Mesenchymal stem cell (in vitro differentiated cells and primary cell): Measurements from ENCODE around the gene USP22.

Source experiments
- DNase-seq: peaks from one replicate; pipeline ENCODE4 v3.0.0-alpha.2; 2013
- H2AFZ ChIP-seq: one replicate; pipeline ENCODE4 v1.6.1; 2013; ENCODE audit warnings: low read depth, mild to moderate bottlenecking, control low read depth, inconsistent platforms, low read length, moderate library complexity
- H2AK5ac ChIP-seq: 2 replicates; pipeline ENCODE4 v1.6.1; 2013; ENCODE audit warnings: low read length, moderate library complexity, mild to moderate bottlenecking, inconsistent platforms; ENCODE audit not compliant: severe bottlenecking
- H2BK120ac ChIP-seq: one replicate; pipeline ENCODE4 v1.6.1; 2013; ENCODE audit warnings: low read depth, mild to moderate bottlenecking, inconsistent platforms, low read length, moderate library complexity
- H2BK12ac ChIP-seq, 2 experiments: one replicate each; pipeline ENCODE4 v1.6.1; 2013; ENCODE audit warnings: inconsistent platforms in 2 of 2, low read length in 2 of 2, mild to moderate bottlenecking in 2 of 2, moderate library complexity in 2 of 2, control low read depth in 1 of 2
- H2BK15ac ChIP-seq: one replicate; pipeline ENCODE4 v1.6.1; 2013; ENCODE audit warnings: mild to moderate bottlenecking, low read depth, inconsistent platforms; ENCODE audit not compliant: poor library complexity, severe bottlenecking
- H2BK5ac ChIP-seq: 2 replicates; pipeline ENCODE4 v1.6.1; 2013; ENCODE audit warnings: low read depth, mild to moderate bottlenecking, low read length, control low read depth, inconsistent platforms; ENCODE audit not compliant: poor library complexity, severe bottlenecking
- H3K14ac ChIP-seq, 2 experiments: one replicate each; pipeline ENCODE4 v1.6.1; 2013; ENCODE audit warnings: inconsistent platforms in 2 of 2, low read length in 2 of 2, control low read depth in 1 of 2, mild to moderate bottlenecking in 1 of 2, moderate library complexity in 1 of 2
- H3K18ac ChIP-seq, 2 experiments: one replicate each; pipeline ENCODE4 v1.6.1; 2013; ENCODE audit warnings: inconsistent platforms in 2 of 2, low read length in 2 of 2, control low read depth in 1 of 2, low read depth in 1 of 2, mild to moderate bottlenecking in 1 of 2
- H3K23ac ChIP-seq, 2 experiments: one replicate each; pipeline ENCODE4 v1.6.1; 2013; ENCODE audit warnings: inconsistent platforms in 2 of 2, low read length in 2 of 2, mild to moderate bottlenecking in 2 of 2, moderate library complexity in 2 of 2, control low read depth in 1 of 2
- H3K27ac ChIP-seq: 2 replicates; pipeline ENCODE4 v1.5.1; 2013; ENCODE audit warnings: mild to moderate bottlenecking, moderate library complexity, low read length, control low read depth, inconsistent platforms; ENCODE audit not compliant: poor library complexity, severe bottlenecking
- H3K27me3 ChIP-seq, 2 experiments: 2 replicates each; pipeline versions ENCODE4 v1.6.1 to v1.7.0; 2013; ENCODE audit warnings: low read length in 2 of 2, mild to moderate bottlenecking in 2 of 2, moderate library complexity in 2 of 2, control low read depth in 1 of 2, inconsistent platforms in 1 of 2; ENCODE audit not compliant: control insufficient read depth in 1 of 2, insufficient read depth in 1 of 2
- H3K36me3 ChIP-seq, 2 experiments: 2 replicates each; pipeline versions ENCODE4 v1.6.1 to v1.7.0; 2013; ENCODE audit warnings: low read length in 2 of 2, control low read depth in 1 of 2, inconsistent platforms in 1 of 2, low read depth in 1 of 2, mild to moderate bottlenecking in 1 of 2; ENCODE audit not compliant: insufficient read depth in 2 of 2, control insufficient read depth in 1 of 2
- H3K4ac ChIP-seq, 2 experiments: one replicate each; pipeline ENCODE4 v1.6.1; 2013; ENCODE audit warnings: inconsistent platforms in 2 of 2, low read length in 2 of 2, mild to moderate bottlenecking in 2 of 2, moderate library complexity in 2 of 2, control low read depth in 1 of 2, low read depth in 1 of 2
- H3K4me1 ChIP-seq: 2 replicates; pipeline ENCODE4 v1.6.1; 2013; ENCODE audit warnings: low read depth, low read length, control low read depth; ENCODE audit not compliant: control insufficient read depth, insufficient read depth
- H3K4me2 ChIP-seq: 2 replicates; pipeline ENCODE4 v1.6.1; 2013; ENCODE audit warnings: low read length, mild to moderate bottlenecking, inconsistent platforms; ENCODE audit not compliant: poor library complexity, severe bottlenecking
- H3K4me3 ChIP-seq, 2 experiments: 2 replicates each; pipeline versions ENCODE4 v1.5.1 to v1.7.0; 2013; ENCODE audit warnings: low read length in 2 of 2, mild to moderate bottlenecking in 2 of 2, control low read depth in 1 of 2, low read depth in 1 of 2; ENCODE audit not compliant: insufficient read depth in 1 of 2
- H3K79me1 ChIP-seq: replicated peaks from 2 replicates; pipeline ENCODE4 v1.6.1; 2013; ENCODE audit warnings: mild to moderate bottlenecking, control low read depth, low read length, inconsistent platforms; ENCODE audit not compliant: poor library complexity, severe bottlenecking
- H3K9ac ChIP-seq: 2 replicates; pipeline ENCODE4 v1.7.0; 2013; ENCODE audit warnings: mild to moderate bottlenecking, low read length, moderate library complexity
- H3K9me3 ChIP-seq: 2 replicates; pipeline ENCODE4 v1.7.0; 2013; ENCODE audit warnings: mild to moderate bottlenecking, low read length; ENCODE audit not compliant: control insufficient read depth
- H4K8ac ChIP-seq: one replicate; pipeline ENCODE4 v1.6.1; 2013; ENCODE audit warnings: inconsistent platforms, mild to moderate bottlenecking, low read length, moderate library complexity
- H4K91ac ChIP-seq: one replicate; pipeline ENCODE4 v1.6.1; 2013; ENCODE audit warnings: mild to moderate bottlenecking, low read length, inconsistent platforms
- WGBS: methylation state at CpG from one replicate; pipeline ENCODE4 v1.1.7; 2013; ENCODE audit warnings: mixed read lengths; 5-methylcytosine and 5-hydroxymethylcytosine counted together

The USP22 gene

DNA sequence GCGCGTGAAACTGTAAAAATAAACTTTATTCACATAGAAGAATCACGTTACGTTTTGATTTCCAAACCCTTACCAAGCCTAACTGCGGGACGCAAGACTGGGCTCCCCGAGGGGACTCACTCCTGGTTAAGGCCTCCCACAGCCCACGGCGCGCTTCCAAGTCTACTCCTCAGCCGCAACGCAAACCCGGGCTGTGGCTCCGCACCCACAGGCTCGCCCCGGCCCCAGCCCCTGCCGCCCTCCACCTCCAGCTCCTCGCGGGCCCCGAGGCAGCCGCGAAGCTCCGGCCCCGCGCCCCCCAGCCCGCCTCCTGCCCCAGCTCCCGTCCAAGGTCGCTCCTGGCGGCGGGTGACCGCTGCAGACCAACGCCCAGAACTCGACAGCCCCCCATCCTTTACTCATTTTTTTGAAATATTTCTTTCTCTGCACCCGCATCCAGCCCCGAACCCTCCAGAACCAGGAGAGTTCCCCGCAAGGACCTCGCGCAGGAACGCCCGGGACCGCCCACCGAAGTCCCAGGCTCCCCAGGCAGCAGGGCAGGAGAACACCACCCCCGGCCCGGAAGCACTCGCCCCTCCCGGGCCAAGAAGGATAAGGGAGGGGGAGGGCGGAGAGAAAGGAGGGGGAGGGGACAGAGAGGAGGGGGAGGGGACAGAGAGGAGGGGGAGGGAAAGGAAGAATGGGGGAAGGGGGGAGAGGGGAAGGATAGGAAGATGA lies 912 bp downstream of the USP22 start:
- Histone ChIP-seq H2BK15ac (peak overlapping the region; percentile 67), H4K8ac (peak overlapping the region; percentile 100), H3K36me3 (peaks cover 7 to 10% of the 10 kb centered on the region in 2 experiments), H3K23ac (no peak overlapping the region), H3K27me3 (no peaks in the 10 kb centered on the region), H2AK5ac (no peak overlapping the region), H3K9me3 (no peaks in the 10 kb centered on the region), H2BK120ac (peak overlapping the region; percentile 99), H3K27ac (peak overlapping the region; percentile 73), H3K79me1 (peaks cover 1% of the 10 kb centered on the region), H3K18ac (peak overlapping the region; percentile 54 to 97), H2BK12ac (no peak overlapping the region), H4K91ac (no peak overlapping the region), H3K9ac (peak overlapping the region; percentile 98), H3K4me1 (peaks cover 9% of the 10 kb centered on the region), H2AFZ (no peak overlapping the region), H3K14ac (peak overlapping the region in 1 of 2 experiments; percentile 75), H3K4me3 (peak overlapping the region; percentile 89 to 99), H3K4ac (peak overlapping the region in 1 of 2 experiments; percentile 100), H2BK5ac (peak overlapping the region; percentile 44), H3K4me2 (peak overlapping the region; percentile 71)
- DNase-seq: peak; percentile 81
- WGBS: under 1% methylated on average over 43 of the region's 47 CpGs

DNA sequence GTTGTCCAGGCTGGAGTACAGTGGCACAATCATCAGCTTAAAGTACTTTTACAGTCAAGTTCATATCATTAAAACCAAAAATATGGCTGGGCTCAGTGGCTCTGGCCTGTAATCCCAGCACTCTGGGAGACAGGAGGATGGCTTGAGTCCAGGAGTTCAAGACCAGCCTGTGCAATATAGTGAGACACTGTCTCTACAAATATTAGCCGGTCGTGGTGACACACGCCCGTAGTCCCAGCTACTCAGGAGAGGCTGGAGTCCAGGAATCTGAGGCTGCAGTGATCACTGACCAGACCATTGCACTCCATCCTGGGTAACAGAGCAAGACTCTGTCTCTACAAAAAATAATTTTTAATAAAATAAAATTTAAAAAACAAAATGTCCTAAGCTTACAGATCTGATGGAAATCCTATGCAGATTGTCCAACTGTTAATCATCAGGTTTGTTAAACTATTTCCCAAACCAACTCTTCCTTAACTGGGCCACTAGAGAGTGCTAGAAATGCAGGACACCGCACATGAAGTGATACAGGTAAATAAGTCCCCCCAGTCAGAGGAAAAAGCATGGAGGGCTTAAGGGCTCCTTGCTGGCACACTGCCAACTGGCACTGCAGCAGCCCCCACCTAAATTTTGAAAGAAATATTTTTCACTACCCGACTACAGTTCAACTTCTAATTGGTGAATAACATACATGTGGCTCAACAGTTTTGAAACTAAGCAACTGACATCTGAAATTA lies 2.8 kb downstream of the USP22 start:
- H2AFZ ChIP-seq: no peak overlapping the region
- H2BK12ac ChIP-seq: no peak overlapping the region
- H3K36me3 ChIP-seq: peaks cover 7 to 18% of the 10 kb centered on the region in 2 experiments
- peak overlapping the region in 1 of 2 experiments; percentile 89 for H3K4me3 ChIP-seq
- H3K14ac ChIP-seq: no peak overlapping the region
- no peak overlapping the region for H3K4ac ChIP-seq
- peak overlapping the region; percentile 98 for H3K9ac ChIP-seq
- no peaks in the 10 kb centered on the region for H3K27me3 ChIP-seq
- no peak overlapping the region for H3K27ac ChIP-seq
- no peak overlapping the region for H2AK5ac ChIP-seq
- peaks cover 9% of the 10 kb centered on the region for H3K4me1 ChIP-seq
- no peaks in the 10 kb centered on the region for H3K9me3 ChIP-seq
- peak overlapping the region; percentile 89 for H3K4me2 ChIP-seq
- H3K79me1 ChIP-seq: peaks cover 1% of the 10 kb centered on the region
- H2BK15ac ChIP-seq: no peak overlapping the region
- H4K91ac ChIP-seq: no peak overlapping the region
- H2BK5ac ChIP-seq: no peak overlapping the region
- WGBS: 58% methylated on average over 6 of the region's 6 CpGs
- H3K18ac ChIP-seq: no peak overlapping the region
- no peak overlapping the region for H3K23ac ChIP-seq
- H2BK120ac ChIP-seq: no peak overlapping the region
- peak; percentile 54 for DNase-seq
- no peak overlapping the region for H4K8ac ChIP-seq

DNA sequence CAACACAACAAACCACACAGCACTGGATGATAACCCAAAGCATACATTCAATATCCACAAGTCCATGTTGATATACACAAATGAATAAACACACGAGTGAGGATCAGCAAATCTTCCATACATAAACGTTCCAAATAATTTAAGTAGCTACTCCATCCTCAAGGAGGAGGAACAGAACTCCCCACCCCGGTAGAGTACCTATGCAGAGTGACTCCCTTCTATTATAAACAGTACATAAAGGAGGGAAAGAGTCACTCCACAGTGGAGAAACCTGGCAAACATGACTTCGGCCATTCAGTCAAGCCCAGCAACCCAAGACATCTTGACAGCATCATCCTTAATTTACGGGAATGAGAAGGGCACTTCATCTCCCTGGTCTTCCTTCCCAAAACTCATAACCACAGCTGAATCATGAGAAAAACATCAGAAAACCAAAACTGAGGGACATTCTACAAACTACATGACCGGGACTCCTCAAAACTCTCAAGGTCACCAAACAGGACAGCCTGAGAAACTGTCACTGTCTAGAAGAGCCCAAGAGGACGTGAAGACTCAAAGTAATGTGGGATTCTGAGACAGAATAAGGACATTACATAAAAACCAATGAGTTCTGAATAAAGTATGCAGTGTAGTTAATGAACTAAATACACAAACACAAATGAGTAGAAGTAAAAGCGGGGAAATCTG lies 5.6 kb downstream of the USP22 start:
- Histone ChIP-seq H2BK5ac (no peak overlapping the region), H4K91ac (no peak overlapping the region), H2BK12ac (no peak overlapping the region), H3K4me3 (peak overlapping the region in 1 of 2 experiments; percentile 20), H3K9me3 (no peaks in the 10 kb centered on the region), H3K79me1 (no peaks in the 10 kb centered on the region), H3K23ac (no peak overlapping the region), H2BK15ac (no peak overlapping the region), H3K4me1 (peaks cover 12% of the 10 kb centered on the region), H3K18ac (no peak overlapping the region), H2AFZ (no peak overlapping the region), H3K27ac (no peak overlapping the region), H3K9ac (no peak overlapping the region), H3K14ac (no peak overlapping the region), H3K27me3 (no peaks in the 10 kb centered on the region), H3K4ac (no peak overlapping the region), H2AK5ac (no peak overlapping the region), H2BK120ac (no peak overlapping the region), H3K36me3 (peaks cover 10 to 20% of the 10 kb centered on the region in 2 experiments), H4K8ac (no peak overlapping the region), H3K4me2 (no peak overlapping the region)
- WGBS: 81% methylated on average over 7 of the region's 8 CpGs
- DNase-seq: no peak
